Fibroblast of peridontal ligament (primary cell): ENCODE results near the gene MEI4.
"Not testable (repeated sequence)": the region's sequence is repeated elsewhere in the genome, so short reads cannot be mapped to it uniquely, and the experiment has no call there.

Experiments used
- DNase-seq: peaks from one replicate; pipeline ENCODE4 v3.0.0-alpha.2; 2010; ENCODE audit errors: extremely low read depth

MEI4 gene

DNA sequence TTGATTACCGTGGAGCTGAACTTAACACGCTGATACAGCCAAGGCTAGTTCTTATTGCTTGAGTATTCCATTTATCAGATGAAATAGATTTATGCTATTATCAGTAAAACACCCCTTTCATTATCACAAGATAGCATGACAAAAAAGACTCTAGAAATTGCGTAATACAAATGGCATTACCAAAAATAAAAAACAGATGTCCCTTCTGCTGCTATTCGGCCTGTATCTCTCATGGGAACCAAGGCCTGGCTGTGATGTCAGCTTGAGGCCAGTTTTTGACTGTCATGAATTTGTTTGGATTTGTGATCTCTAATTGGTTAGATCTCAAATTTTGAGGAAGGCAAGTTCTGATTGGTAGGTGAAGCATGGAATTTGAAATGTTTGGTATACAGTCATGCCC is 25.2 kb downstream of the MEI4 start:
- DNase-seq: no peak

DNA sequence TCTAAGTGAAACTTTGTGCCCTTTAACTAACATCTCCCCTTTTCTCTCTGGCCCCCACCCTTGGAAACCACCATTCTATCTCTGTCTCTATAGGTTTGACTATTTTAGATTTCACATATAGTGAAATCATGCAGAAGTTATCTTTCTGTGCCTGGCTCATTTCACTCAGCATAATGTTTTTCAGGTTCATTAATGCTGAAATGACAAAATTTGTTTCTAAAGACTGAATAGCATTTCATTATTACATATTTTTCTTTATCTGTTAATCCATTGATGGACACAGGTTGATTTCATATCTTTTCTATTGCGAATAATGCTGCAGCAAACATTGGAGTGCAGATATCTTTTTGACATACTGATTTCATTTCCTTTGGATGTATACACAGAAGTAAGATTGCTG is 30.7 kb downstream of the MEI4 start:
- no peak for DNase-seq

DNA sequence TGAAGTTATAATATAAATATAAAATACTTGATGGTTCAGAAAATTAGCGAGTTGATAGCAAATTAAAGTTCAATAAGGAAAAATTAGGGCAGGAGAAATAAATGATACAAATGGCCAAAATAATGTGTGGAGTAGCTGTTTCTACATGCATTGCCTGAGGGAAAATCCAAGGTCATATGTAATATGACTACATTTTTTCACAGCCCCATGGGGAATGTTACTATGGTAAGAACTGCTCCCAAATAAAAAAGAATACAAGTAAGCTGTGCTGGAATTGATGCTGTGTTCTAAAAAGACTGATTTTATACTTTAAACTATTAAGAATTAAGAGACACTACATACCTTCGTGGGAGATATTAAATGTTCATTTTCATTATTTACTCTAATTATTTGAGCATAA is 34.1 kb downstream of the MEI4 start:
- DNase-seq: no peak

DNA sequence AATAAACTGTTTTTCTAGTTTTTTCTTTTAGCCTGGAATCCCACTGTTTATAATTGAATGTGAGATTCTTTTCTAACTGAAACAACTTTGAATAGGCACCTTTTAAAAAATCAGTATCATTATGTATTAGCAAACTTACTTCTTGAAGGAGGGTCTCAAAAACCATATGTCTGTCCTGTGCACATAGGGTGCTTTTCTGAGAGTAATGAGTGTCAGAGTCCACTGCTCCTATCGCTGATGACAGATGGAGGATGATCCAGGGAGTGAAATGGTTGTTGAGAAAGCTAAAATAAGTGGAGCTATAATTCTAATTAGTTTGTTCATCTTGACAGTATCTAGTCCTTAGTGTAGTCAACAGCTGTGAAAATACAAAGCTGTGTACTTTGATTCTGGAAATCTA is 35.8 kb downstream of the MEI4 start:
- no peak for DNase-seq

DNA sequence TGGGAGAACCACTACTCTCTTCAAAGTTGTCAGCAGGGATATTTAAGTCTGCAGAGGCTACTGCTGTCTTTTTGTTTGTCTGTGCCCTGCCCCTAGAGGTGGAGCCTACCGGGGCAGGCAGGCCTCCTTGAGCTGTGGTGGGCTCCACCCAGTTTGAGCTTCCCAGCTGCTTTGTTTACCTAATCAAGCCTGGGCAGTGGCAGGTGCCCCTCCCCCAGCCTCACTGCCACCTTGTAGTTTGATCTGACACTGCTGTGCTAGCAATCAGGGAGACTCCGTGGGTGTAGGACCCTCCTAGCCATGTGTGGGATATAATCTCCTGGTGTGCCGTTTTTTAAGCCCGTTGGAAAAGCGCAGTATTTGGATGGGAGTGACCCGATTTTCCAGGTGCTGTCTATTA is 47.3 kb downstream of the MEI4 start:
- not testable (repeated sequence) for DNase-seq

DNA sequence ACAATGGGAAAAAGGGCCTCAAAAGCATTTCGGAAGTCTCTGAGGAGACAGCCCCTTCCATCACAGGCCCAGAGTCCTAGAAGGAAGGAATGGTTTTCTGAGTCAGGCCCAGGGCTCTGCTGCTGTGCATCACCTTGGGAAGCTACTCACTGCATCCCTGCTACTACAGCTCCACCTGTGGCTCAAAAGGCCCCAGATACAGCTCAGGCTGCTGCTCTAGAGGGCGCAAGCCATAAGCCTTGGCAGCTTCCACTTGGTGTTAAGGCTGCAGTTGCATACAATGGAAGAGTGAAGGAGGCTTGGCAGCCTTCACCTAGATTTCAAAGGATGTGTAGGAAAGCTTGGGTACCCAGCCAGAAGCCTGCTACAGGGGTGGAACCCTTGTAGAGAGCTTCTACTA is 54.8 kb downstream of the MEI4 start:
- no peak for DNase-seq

DNA sequence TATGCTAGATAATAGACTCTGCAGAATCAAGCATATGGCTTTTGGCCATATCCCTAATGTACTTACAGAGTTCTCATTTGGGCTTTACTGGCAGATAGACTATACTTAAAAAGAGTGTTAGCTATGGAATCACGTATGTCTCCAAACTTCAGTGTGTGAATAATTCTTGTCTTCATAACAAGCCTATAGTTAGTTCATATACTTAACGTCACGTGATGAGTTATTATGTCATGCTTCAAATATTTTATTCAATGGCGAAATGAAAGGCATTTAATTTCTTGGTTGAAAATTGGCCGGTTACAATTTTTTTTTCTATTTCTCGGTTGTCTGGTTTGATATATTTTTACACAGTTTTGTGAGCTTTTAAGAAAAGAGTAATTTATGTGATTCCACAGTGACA is 62.7 kb downstream of the MEI4 start:
- no peak for DNase-seq

DNA sequence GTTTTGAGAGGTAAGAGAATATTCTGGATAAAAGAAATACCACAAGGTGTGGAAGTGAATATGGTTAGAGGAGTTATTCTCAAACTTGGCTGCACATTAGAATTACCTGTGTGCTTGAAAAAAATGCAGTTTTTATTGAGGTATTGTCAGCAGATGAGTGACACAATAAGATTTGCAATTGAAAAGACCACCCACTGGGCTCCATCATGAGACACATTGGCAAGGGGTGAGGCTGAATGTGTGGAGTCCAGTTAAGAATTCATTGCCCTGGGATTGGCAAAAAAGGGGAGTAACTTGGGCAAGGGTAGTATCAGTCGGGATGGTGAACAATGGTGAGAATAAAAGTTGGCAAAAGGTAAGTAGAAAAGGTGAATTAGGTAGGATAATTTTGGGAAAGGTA is 63.5 kb downstream of the MEI4 start:
- no peak for DNase-seq

DNA sequence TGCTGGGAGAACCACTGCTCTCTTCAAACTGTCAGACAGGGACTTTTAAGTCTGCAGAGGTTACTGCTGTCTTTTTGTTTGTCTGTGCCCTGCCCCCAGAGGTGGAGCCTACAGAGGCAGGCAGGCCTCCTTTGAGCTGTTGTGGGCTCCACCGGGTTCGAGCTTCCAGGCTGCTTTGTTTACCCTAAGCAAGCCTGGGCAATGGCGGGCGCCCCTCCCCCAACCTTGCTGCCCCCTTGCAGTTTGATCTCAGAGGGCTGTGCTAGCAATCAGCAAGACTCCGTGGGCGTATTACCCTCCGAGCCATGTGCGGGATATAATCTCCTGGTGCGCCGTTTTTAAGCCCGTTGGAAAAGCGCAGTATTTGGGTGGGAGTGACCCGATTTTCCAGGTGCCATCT is 83.2 kb downstream of the MEI4 start:
- DNase-seq: not testable (repeated sequence)

DNA sequence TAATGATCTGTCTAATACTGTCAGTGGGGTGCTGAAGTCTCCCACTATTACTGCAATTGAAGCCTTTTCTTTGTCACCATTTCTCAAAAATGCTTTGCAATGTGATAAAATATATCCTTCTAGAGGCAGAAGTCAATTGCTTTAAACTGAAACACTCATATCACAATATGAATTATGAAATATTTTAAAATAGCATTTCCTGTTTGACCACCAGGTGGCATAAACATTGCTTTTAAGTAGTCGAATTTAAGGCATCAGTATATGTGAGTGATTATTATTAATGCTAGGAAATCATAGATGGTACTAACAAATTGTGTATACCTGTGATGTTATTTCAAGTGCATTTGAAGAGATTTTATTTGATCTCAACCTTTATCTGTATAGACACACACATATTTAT is 87.5 kb downstream of the MEI4 start:
- DNase-seq: peak; percentile 32

DNA sequence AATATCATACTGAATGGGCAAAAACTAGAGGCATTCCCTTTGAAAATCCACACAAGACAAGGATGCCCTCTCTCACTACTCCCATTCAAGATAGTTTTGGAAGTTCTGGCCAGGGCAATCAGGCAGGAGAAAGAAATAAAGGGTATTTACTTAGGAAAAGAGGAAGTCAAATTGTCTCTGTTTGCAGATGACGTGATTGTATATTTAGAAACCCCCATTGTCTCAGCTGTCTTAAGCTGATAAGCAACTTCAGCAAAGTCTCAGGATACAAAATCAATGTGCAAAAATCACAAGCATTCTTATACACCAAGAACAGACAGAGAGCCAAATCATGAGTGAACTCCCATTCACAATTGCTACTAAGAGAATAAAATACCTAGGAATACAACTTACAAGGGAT is 99.3 kb downstream of the MEI4 start:
- DNase-seq: not testable (repeated sequence)

DNA sequence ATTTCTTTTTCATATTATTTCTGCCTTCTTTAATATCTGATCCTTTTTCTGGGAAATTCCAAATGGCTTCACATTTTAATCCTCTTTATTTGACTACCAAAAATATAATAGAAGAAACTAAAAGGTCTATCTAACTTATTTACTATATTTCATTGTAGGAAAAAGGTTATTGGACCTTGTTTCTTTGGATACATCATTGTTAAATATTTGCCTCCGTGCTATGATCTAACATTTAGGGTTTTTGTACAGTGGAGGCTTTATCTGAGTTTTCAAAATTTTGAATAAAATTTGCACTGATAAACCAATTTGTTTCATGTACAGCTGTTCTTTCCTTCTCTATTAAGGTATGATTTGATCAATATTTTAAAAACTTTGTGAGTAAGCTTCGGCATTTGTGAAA is 109.5 kb downstream of the MEI4 start:
- no peak for DNase-seq

DNA sequence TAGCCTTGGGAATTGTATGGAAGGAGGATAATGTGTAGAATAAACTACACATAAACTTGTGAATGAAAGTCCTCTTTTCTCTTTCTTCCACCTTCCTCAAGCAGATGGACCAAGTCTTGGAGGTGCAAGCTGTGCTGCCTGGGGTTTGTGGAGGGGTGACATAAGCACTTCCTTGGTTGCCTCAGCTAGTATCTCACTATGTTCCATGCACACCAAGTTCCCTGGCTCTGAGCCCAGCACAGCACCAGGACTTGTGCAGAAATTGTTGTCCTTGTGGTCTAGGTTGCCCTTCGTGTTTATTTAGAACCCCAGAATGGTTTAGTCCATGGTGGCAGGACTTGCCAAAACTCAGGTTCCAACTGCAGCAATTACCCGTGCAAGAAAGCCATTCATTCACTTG is 110.3 kb downstream of the MEI4 start:
- DNase-seq: no peak

DNA sequence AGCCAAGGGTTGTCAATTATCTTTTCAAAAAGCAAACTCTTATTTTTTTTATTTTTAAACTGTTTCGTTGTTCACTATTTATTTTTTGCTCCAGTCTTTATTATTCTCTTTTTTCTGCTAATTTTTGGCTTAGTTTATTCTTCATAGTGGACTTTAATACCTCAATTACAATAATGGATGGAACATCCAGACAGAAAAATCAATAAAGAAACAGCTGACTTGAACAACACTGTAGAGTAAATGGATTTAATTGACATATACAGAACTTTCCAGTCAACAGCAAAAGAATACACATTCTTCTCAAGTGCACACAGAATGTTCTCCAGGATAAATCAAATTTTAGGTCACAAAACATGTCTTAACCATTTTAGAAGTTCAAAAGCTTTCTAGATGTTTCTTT is 111.5 kb downstream of the MEI4 start:
- DNase-seq: no peak

DNA sequence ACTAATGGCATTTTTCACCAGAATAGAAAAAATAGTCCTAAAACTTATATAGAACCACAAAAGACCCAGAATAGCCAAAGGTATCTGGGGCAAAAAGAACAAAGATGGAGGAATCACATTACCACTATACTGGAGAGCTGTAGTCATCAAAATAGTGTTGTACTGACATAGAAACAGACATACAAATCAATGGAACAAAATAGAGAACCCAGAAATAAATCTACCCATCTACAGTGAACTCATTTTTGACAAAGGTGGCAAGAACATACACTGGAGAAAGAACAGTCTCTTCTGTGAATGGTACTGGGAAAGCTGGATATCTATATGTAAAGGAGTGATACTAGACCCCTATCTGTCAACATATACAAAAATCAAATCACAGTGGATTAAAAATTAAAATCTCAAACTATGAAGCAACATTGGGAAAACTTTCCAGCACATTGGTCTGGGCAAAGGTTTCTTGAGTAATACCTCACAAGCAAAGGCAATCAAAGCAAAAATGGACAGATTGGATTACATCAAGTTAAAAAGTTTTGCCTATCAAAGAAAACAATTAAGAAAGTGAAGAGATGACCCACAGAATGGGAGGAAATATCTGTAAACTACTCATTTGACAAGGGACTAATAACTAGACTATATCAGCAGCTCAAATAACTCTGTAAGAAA is 120.5 kb downstream of the MEI4 start:
- DNase-seq: no peak

DNA sequence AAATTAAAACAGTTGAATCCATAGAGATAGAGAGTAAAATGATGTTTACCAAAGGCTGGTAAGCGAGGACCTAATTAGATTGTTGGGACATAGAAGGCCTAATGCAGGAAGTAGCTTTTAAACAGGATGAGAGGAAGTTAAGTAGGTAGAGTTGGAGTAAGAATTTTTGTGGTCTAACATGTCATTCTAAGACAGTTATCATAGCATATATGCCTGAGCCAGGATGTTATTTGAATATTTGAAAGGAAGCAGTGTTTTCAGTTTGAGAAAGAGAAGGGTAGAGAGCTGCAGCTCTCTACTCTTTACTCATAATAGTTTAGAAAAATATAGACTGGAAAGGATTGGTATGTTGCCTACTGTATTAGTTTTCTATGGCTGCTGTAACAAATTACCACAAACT is 121.6 kb downstream of the MEI4 start:
- DNase-seq: no peak

DNA sequence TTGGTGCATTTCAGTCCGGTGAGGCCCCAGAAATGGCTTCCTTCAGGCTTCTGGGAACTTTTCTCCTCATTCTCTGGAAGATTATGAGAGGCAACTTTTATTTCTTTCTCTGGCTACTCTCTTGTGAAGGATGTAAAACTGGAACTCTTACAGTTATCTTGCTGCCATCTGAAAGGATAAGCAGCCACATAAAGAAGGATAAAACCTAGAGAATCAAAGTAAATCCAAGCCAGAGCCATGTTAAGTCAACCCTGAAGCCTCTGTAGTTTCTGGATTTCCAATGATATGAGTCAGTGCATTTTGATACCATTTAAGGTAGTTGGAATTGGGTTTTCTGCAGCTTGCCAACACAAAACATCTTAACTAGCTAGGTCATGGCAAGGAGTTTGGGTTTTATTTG is 123.6 kb downstream of the MEI4 start:
- DNase-seq: no peak

DNA sequence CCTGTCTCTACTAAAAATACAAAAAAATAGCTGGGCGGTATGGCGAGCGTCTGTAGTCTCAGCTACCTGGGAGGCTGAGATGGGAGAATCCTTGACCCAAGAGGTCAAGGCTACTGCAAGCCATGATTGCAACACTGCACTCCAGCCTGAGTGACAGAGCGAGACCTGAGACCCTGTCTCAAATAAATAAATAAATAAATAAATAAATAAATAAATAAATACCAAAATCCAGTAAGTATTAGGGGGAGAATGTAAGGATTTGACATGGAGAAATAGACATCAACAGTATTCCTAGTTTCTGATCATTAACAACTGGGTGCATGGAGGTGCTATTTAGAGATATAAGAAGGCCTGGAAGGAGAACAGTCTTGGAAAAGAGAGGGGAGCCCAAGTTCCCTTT is 125.7 kb downstream of the MEI4 start:
- no peak for DNase-seq

DNA sequence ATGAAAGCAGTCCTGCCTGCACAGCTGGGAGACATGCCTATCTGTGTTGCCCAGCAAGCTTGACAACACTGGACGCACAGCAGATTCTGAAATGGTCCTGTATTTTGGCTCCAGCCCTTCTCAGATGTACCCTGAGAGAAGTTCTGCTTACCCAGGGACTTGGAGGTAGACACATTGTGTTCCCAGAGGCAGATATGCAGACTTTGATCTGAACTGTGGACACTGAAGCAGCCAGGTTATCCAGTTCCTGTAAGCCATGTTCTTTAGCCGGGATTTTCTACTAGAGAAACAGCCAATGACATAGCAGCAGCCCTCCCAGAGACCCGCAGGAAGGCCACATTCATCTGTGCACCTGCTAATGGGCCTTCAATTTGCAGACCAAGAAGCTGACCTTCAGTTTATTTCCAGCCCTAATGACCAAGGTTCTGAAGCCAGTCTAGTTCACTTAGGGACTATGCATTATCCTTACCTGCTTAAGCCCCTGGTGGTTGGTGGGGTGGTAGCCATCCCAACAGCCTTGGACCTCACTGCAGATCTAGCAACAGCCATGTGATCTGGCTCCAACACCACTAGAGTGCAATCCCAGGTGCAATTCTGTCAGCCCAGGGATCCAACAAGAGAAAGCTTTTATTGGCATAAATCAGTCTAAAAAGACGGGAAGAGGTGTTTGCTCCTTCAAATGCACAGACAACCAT is 134.2 kb downstream of the MEI4 start:
- DNase-seq: no peak

DNA sequence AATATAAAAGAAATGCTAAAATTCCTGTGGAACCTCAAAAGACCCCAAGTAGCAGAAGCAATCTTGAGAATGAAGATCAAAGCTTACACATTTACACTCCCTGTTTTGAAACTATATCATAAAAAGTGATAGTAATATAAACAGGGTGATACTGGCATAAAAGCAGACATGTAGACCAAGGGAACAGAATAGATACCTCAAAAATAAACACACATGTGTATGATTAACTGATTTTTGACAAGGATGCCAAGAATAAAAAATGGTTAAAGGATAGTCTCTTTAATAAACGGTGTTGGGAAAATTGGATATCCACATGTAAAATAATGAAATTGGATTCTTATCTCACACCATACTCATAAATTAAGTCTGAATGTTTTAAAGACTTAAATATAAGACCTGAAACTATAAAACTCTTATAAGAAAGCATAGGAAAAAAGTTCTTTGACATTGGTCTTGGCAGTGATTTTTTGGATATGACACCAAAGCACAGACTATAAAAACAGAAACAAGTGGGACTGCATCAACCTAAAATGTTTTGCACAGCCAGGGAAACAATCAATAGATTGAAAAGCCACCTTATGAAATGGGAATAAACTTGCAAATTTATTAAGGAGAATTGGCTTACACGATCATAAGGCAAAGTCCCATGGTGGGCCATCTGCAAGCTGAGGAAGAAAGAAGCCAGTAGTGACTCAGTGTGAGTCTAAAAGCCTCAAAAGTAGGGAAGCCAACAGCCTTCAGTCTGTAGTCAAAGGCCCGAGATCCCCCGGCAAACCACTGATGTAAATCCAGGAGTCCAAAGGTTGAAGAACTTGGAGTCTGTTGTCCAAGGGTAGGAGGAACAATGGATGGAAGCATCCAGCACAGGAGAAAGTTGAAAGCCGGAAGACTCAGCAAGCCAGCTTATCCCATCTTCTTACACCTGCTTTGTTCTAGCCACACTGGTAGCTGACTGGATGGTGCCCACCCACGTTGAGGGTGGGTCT is 144.3 kb downstream of the MEI4 start:
- no peak for DNase-seq

DNA sequence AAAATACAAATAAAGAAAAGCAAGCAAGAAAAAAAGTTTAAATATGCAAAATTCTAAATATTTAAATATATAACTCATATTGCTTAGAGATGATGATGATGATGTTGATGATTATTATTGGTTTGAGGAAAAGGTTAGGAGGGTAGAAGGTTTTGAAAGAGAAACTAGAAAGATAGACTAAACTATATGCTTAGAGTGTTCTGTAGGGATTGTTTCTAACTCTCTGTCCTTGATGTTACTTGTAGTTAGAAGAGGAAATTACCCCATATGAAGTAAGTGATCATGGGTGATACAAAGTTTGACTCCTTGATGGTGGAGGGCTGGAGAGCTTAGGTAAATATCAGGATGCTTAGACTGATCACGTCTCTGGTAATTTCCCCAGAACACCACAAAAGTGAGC is 159.5 kb downstream of the MEI4 start:
- no peak for DNase-seq

DNA sequence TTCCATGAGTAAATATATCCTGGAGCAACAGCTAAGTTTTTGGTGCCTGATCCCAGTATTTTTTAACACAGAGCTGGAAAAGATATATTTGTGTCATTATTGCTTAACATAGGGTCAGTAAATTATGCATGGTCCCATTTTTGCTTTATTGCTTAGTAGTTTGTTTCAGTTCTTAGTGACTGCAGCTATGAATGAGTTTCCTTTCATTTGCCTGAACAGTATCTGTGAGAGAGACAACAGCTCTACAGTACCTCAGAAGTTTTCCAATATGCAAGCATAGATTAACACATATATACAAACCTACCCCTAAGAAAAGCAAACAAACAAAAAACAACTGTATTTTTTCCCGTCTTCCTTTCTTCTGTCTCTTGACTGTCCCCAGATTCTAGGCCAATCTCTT is 160.3 kb downstream of the MEI4 start:
- no peak for DNase-seq

DNA sequence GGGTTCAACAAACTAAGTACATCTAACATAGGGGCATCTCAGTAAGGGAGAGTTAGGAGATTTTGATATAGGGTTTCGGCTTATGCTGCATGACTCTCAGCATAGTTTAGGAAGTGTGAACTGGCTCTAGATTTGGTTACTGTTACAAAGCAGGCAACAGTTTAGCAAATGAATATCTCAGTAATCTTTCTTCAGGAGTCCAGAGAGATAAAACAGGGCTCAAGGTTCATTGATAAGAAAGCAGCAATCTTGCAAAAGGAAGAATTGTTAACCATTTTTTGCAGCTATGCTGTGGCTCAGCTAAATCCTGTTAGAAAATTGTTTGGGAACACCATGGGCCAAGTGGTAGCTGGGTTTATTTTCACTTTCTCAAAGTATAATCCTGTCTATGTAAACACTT is 161.3 kb downstream of the MEI4 start:
- DNase-seq: no peak
